HepG2 (cell line): Measurements from ENCODE around the gene EBF3. TPM values are rescaled to one million over a fixed set of nuclear protein-coding genes. Genes with fewer than 3 reads are reported as not detected.

Experiments used
- ATAC-seq: fragments of 200-7000 bp; cut with Tn5 transposase; 3 replicates; pipeline ENCODE4 v1.9.1; 2020; ENCODE audit warnings: mild to moderate bottlenecking, moderate library complexity
- BruUV-seq: library from RNA; stranded (reverse); fragments of 400-500 nt; replicated peaks from 2 replicates; lab custom pipeline; 2021; lab: Mats Ljungman, UMichigan
- CTCF ChIA-PET: fragments of 300-600 bp; formaldehyde crosslinking; extraction: SDS; loops from one replicate; lab custom pipeline; 2021; ENCODE audit warnings: low total read pairs, inconsistent platforms, low intra/inter-chr PET ratio; lab: Yijun Ruan, JAX
- POLR2A ChIA-PET: fragments of 350-600 bp; sonication (Branson Sonifier 250); formaldehyde crosslinking; loops from one replicate; lab custom pipeline; 2020; ENCODE audit warnings: antibody characterized with exemption, inconsistent platforms; lab: Yijun Ruan, JAX
- DNase-seq: peaks from one replicate; pipeline ENCODE4 v3.0.0-alpha.2; 2015; ENCODE audit warnings: low spot score
- FAIRE-seq: peaks from 3 replicates; lab custom pipeline; 2011; peaks lifted over from hg19 to GRCh38; lab: Jason Lieb, UNC
- H2AFZ ChIP-seq: one replicate; pipeline ENCODE4 v1.6.1; 2011; ENCODE audit warnings: low read length, inconsistent platforms
- H3K27ac ChIP-seq: fragments of 300-600 bp; 3 replicates; pipeline ENCODE4 v1.8.0; 2011; ENCODE audit warnings: mixed run types, mild to moderate bottlenecking, mixed read lengths, low read length, inconsistent platforms; ENCODE audit not compliant: insufficient read depth; ENCODE audit errors: extremely low read length
- H3K27me3 ChIP-seq, 2 experiments: fragments of 200-600 bp in 1 of 2; 2 replicates in 1 of 2; 3 replicates in 1 of 2; pipeline versions ENCODE4 v1.6.0 to v1.8.0; 2011; ENCODE audit warnings: low read length in 2 of 2, mild to moderate bottlenecking in 2 of 2, moderate library complexity in 2 of 2, inconsistent platforms in 1 of 2; ENCODE audit not compliant: insufficient read depth in 2 of 2, control insufficient read depth in 1 of 2
- H3K36me3 ChIP-seq, 2 experiments: fragments of 200-600 bp in 1 of 2; replicated peaks in 1 of 2; 2 replicates in 1 of 2; 3 replicates in 1 of 2; pipeline versions ENCODE4 v1.5.1 to v1.8.0; 2011; ENCODE audit warnings: low read length in 2 of 2, inconsistent platforms in 1 of 2; ENCODE audit not compliant: insufficient read depth in 2 of 2, control insufficient read depth in 1 of 2
- H3K4me1 ChIP-seq: 2 replicates; pipeline ENCODE4 v1.5.1; 2012; ENCODE audit warnings: low read length, inconsistent platforms; ENCODE audit not compliant: insufficient read depth
- H3K4me2 ChIP-seq: 2 replicates; pipeline ENCODE4 v1.6.0; 2011; ENCODE audit warnings: low read depth, low read length, inconsistent platforms
- H3K4me3 ChIP-seq, 3 experiments: fragments of 200-600 bp in 1 of 3; sonication (generic), shearing (Covaris generic) in 1 of 3; replicated peaks in 1 of 3; 2 replicates each; pipeline ENCODE4 v1.5.1; 2011 to 2016; ENCODE audit warnings: low read length in 3 of 3, inconsistent platforms in 2 of 3, low read depth in 2 of 3, mild to moderate bottlenecking in 2 of 3, control low read depth in 1 of 3, mixed read lengths in 1 of 3; ENCODE audit not compliant: insufficient read depth in 1 of 3
- H3K79me2 ChIP-seq: one replicate; pipeline ENCODE4 v1.6.1; 2011; ENCODE audit warnings: low read length, inconsistent platforms; ENCODE audit not compliant: insufficient read depth
- H3K9ac ChIP-seq: 2 replicates; pipeline ENCODE4 v1.6.0; 2011; ENCODE audit warnings: mild to moderate bottlenecking, low read depth, low read length, inconsistent platforms; ENCODE audit not compliant: insufficient read depth
- H3K9me3 ChIP-seq: 2 replicates; pipeline ENCODE4 v1.5.1; 2012; ENCODE audit warnings: mild to moderate bottlenecking, low read length
- H4K20me1 ChIP-seq: 2 replicates; pipeline ENCODE4 v1.6.0; 2011; ENCODE audit warnings: inconsistent platforms, mild to moderate bottlenecking, low read length, moderate library complexity; ENCODE audit not compliant: insufficient read depth
- FOXM1 ChIP-seq: sonication (generic); formaldehyde crosslinking; IDR thresholded peaks from 2 replicates; pipeline ENCODE4 v1.5.0; 2020; ENCODE audit warnings: missing genetic modification reagents
- NFYB ChIP-seq: sonication (generic); formaldehyde crosslinking; IDR thresholded peaks from 2 replicates; pipeline ENCODE4 v1.4.0; 2020; ENCODE audit warnings: missing genetic modification reagents
- NR3C1 ChIP-seq: sonication (generic); formaldehyde crosslinking; IDR thresholded peaks from 2 replicates; pipeline ENCODE4 v1.4.0; 2020; ENCODE audit warnings: missing genetic modification reagents
- TEAD3 ChIP-seq: optimal IDR thresholded peaks from 2 replicates; pipeline ENCODE3; 2016; ENCODE audit warnings: borderline replicate concordance
- THAP7 ChIP-seq: sonication (generic); formaldehyde crosslinking; IDR thresholded peaks from 2 replicates; pipeline ENCODE4 v1.8.1; 2023; ENCODE audit warnings: mild to moderate bottlenecking, missing genetic modification reagents
- ZNF180 ChIP-seq: sonication (generic); formaldehyde crosslinking; IDR thresholded peaks from 2 replicates; pipeline ENCODE4 v1.4.0; 2020; ENCODE audit warnings: low read depth, missing genetic modification reagents, borderline replicate concordance
- ZNF232 ChIP-seq: sonication (generic); formaldehyde crosslinking; IDR thresholded peaks from 2 replicates; pipeline ENCODE4 v1.4.0; 2020; ENCODE audit warnings: missing genetic modification reagents, borderline replicate concordance
- ZNF503 ChIP-seq: sonication (generic); formaldehyde crosslinking; IDR thresholded peaks from 2 replicates; pipeline ENCODE4 v1.4.0; 2020; ENCODE audit warnings: missing genetic modification reagents
- ZNF562 ChIP-seq: sonication (generic); formaldehyde crosslinking; IDR thresholded peaks from 2 replicates; pipeline ENCODE4 v1.8.0; 2022; ENCODE audit warnings: missing genetic modification reagents, borderline replicate concordance
- WGBS: methylation state at CpG from one replicate; pipeline ENCODE4 v1.1.6; 2017; ENCODE audit warnings: low lambda C conversion rate; 5-methylcytosine and 5-hydroxymethylcytosine counted together
- in situ Hi-C: cut with HindIII; loops from 2 replicates; pipeline ENCODE4 v1.10.0; 2017; ENCODE audit warnings: low pct_unique_long_range_greater_than_20kb; ENCODE audit not compliant: extremely low pct_ligation_motif_present
- intact Hi-C: fragments of 100-400 bp; cut with micrococcal nuclease; formaldehyde crosslinking; loops from one replicate; pipeline ENCODE4 v1.10.0; 2022; ENCODE audit not compliant: unreplicated experiment
- polyA plus RNA-seq, 8 experiments: library from polyadenylated mRNA; depleted of rRNA in 3 of 8; stranded (reverse) in 7 of 8; unstranded in 1 of 8; fragments of >200 nt; fragmentation: Illumina TruSeq in 4 of 8; extraction: Trizol in 4 of 8; gene quantifications; 2 replicates each; pipeline versions ENCODE4 v1.2.1 to v1.2.3, GENCODE V29; 2011 to 2016; ENCODE audit warnings: low read depth in 4 of 8, missing spikeins in 1 of 8, mixed read lengths in 1 of 8; ENCODE audit not compliant: insufficient read depth in 1 of 8
- total RNA-seq, 5 experiments: library from RNA; depleted of rRNA; stranded (reverse); fragments of >200 nt; fragmentation: Illumina TruSeq; extraction: Trizol; gene quantifications; 2 replicates each; pipeline ENCODE4 v1.2.3, GENCODE V29; 2016; ENCODE audit warnings: low read depth in 1 of 5
- TF ChIP-seq, protein P1 (sequence below): sonication (generic); formaldehyde crosslinking; IDR thresholded peaks from 2 replicates; pipeline ENCODE4 v1.5.0; 2020; ENCODE audit warnings: mild to moderate bottlenecking, missing genetic modification reagents, borderline replicate concordance
- TF ChIP-seq, protein P2 (sequence below): sonication (generic); formaldehyde crosslinking; IDR thresholded peaks from 2 replicates; pipeline ENCODE4 v1.9.0; 2021; ENCODE audit warnings: mild to moderate bottlenecking, missing genetic modification reagents

EBF3 gene
- total and polyA plus RNA-seq, 2 of the 13 experiments (the other 11 are each of a cell fraction or from before 2014, with no cell fraction given): not detected

GRCh38 chr10:129945941-129946760 lies 17.9 kb downstream of the EBF3 start:
- Histone ChIP-seq H3K9me3 (no peaks in the 10 kb centered on the region), H3K27me3 (peaks cover 5 to 52% of the 10 kb centered on the region in 2 experiments; a peak in 4 of 5 replicates), H3K27ac (no peak overlapping the region), H3K9ac (no peak overlapping the region), H3K79me2 (no peaks in the 10 kb centered on the region), H2AFZ (no peak overlapping the region), H4K20me1 (no peaks in the 10 kb centered on the region), H3K36me3 (no peaks in the 10 kb centered on the region), H3K4me1 (no peaks in the 10 kb centered on the region), H3K4me2 (no peak overlapping the region), H3K4me3 (no peak overlapping the region)
- no TSS peak for BruUV-seq
- 33% methylated on average over 26 of the region's 26 CpGs for WGBS
- intact Hi-C loops (no loop called here), in situ Hi-C loops (no loop called here)
- FAIRE-seq (no peak), DNase-seq (no peak), ATAC-seq (no peak)
- POLR2A ChIA-PET: no interaction called here
- CTCF ChIA-PET: no interaction called here
- TF ChIP-seq, protein P1, sequence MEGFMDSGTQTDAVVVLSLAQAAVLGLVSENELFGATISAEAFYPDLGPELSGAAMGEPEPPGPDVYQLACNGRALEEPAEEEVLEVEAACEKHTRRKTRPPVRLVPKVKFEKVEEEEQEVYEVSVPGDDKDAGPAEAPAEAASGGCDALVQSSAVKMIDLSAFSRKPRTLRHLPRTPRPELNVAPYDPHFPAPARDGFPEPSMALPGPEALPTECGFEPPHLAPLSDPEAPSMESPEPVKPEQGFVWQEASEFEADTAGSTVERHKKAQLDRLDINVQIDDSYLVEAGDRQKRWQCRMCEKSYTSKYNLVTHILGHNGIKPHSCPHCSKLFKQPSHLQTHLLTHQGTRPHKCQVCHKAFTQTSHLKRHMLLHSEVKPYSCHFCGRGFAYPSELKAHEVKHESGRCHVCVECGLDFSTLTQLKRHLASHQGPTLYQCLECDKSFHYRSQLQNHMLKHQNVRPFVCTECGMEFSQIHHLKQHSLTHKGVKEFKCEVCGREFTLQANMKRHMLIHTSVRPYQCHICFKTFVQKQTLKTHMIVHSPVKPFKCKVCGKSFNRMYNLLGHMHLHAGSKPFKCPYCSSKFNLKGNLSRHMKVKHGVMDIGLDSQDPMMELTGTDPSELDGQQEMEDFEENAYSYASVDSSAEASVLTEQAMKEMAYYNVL (CRISPR knock-in tag): no peak
- TF ChIP-seq FOXM1 (no peak), NR3C1 (CRISPR knock-in tag) (no peak), THAP7 (CRISPR knock-in tag) (no peak), NFYB (CRISPR knock-in tag) (no peak), ZNF232 (CRISPR knock-in tag) (no peak), ZNF180 (CRISPR knock-in tag) (no peak), ZNF562 (CRISPR knock-in tag) (no peak), TEAD3 (no peak), ZNF503 (CRISPR knock-in tag) (no peak)
- TF ChIP-seq, protein P2, sequence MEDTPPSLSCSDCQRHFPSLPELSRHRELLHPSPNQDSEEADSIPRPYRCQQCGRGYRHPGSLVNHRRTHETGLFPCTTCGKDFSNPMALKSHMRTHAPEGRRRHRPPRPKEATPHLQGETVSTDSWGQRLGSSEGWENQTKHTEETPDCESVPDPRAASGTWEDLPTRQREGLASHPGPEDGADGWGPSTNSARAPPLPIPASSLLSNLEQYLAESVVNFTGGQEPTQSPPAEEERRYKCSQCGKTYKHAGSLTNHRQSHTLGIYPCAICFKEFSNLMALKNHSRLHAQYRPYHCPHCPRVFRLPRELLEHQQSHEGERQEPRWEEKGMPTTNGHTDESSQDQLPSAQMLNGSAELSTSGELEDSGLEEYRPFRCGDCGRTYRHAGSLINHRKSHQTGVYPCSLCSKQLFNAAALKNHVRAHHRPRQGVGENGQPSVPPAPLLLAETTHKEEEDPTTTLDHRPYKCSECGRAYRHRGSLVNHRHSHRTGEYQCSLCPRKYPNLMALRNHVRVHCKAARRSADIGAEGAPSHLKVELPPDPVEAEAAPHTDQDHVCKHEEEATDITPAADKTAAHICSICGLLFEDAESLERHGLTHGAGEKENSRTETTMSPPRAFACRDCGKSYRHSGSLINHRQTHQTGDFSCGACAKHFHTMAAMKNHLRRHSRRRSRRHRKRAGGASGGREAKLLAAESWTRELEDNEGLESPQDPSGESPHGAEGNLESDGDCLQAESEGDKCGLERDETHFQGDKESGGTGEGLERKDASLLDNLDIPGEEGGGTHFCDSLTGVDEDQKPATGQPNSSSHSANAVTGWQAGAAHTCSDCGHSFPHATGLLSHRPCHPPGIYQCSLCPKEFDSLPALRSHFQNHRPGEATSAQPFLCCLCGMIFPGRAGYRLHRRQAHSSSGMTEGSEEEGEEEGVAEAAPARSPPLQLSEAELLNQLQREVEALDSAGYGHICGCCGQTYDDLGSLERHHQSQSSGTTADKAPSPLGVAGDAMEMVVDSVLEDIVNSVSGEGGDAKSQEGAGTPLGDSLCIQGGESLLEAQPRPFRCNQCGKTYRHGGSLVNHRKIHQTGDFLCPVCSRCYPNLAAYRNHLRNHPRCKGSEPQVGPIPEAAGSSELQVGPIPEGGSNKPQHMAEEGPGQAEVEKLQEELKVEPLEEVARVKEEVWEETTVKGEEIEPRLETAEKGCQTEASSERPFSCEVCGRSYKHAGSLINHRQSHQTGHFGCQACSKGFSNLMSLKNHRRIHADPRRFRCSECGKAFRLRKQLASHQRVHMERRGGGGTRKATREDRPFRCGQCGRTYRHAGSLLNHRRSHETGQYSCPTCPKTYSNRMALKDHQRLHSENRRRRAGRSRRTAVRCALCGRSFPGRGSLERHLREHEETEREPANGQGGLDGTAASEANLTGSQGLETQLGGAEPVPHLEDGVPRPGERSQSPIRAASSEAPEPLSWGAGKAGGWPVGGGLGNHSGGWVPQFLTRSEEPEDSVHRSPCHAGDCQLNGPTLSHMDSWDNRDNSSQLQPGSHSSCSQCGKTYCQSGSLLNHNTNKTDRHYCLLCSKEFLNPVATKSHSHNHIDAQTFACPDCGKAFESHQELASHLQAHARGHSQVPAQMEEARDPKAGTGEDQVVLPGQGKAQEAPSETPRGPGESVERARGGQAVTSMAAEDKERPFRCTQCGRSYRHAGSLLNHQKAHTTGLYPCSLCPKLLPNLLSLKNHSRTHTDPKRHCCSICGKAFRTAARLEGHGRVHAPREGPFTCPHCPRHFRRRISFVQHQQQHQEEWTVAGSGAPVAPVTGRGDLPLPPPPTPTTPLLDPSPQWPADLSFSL (CRISPR knock-in tag): no peak
